ENCODE data around the gene RAI1. TPM values are rescaled to one million over a fixed set of nuclear protein-coding genes. Genes with fewer than 3 reads are reported as not detected.
A peak's percentile ranks its signal among the peaks of the same experiment; 100 is the strongest.

Gene RAI1
- total RNA-seq, 4 donors from 2014 or later = 12.8 to 51.2 (median 47.6) TPM

DNA sequence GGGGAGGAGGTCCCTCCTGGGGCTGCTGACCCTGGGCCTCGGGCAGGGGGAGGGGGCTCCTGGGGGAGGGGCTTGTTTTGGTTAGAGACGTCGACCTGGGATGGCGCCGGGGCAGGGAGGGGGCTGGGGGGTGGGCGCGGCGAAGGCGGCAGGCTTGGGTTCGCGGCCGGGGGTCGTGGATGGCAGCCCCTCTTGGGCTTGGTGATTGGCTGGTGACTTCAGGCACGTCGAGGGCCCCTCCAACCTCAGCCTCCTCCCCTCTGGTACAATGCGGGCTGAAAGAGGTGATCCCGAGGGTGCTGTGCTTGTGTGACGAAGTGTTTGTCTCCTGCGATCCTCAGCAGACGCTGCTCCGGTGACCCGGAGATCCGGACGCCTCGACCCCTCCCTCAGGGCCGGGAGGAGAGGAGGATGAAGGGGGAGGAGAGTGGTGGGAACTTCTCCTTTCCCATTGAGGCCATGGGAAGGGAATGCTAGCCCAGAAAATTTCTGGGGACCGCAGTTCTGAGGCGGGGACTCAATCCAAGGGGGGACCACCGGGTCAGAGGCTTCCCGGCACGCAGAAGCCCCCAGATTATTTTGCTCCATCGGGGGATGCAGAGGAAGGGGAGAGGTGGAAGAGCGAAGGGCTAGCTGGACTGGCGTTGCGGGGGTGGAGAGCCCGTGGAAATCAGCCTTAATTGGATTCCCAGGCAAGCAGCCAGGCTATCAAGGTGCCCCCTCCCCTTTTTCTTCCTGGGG lies 43.9 kb downstream of the RAI1 start:
- Histone ChIP-seq H3K4me1 (peaks cover 0 to 44% (median 18%) of the 10 kb centered on the region in 4 donors), H3K36me3 (no peaks in the 10 kb centered on the region), H3K4me3 (peak overlapping the region; percentile 27 to 55 (median 52)), H3K9me3 (no peaks in the 10 kb centered on the region), H3K27ac (peak overlapping the region in 2 of 4 donors; percentile 30 to 38), H3K27me3 (no peaks in the 10 kb centered on the region)
- no peak for TF ChIP-seq POLR2A (IDR thresholded peaks at IDR 0.05)
- TF ChIP-seq, protein P1, sequence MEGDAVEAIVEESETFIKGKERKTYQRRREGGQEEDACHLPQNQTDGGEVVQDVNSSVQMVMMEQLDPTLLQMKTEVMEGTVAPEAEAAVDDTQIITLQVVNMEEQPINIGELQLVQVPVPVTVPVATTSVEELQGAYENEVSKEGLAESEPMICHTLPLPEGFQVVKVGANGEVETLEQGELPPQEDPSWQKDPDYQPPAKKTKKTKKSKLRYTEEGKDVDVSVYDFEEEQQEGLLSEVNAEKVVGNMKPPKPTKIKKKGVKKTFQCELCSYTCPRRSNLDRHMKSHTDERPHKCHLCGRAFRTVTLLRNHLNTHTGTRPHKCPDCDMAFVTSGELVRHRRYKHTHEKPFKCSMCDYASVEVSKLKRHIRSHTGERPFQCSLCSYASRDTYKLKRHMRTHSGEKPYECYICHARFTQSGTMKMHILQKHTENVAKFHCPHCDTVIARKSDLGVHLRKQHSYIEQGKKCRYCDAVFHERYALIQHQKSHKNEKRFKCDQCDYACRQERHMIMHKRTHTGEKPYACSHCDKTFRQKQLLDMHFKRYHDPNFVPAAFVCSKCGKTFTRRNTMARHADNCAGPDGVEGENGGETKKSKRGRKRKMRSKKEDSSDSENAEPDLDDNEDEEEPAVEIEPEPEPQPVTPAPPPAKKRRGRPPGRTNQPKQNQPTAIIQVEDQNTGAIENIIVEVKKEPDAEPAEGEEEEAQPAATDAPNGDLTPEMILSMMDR (IDR thresholded peaks at IDR 0.05) = no peak
- no peak for DNase-seq

DNA sequence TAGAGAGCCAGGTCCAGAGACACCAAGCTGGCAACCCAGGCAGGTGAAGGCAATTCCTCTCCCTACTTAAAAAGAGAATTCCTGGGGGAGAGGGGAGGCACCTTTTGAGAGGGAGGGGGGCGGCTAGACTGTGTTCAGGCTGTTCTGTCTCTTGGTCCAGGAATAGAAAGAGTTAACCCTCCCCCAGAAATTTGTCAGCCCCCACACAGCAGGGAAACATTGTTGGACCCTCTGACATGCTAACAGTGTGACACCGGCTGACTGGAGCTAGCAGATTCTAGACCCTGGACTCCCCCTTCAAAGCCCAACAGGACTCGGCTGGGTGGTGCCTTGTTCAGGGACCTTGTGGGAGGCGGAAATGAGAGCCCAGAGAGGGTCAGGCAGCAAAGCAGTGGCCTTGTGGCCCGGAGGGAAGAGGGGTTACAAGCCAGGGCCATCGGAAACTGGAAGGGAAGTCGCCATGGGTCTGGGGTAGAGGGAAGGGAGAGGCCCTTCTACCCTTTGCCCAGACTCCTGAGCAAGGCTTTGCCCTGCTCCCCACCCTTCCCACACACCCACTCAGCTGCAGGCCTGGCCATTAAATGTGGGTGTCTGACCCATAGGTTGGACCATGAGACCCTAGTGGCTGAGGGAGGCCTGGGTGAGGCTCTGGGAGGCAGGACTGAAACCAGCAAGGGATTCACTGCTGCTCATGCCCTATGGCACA lies 44.6 kb downstream of the RAI1 start:
- Histone ChIP-seq H3K27me3 (no peaks in the 10 kb centered on the region), H3K9me3 (no peaks in the 10 kb centered on the region), H3K27ac (peak overlapping the region in 1 of 4 donors; percentile 30), H3K4me3 (no peak overlapping the region), H3K4me1 (peaks cover 0 to 44% (median 18%) of the 10 kb centered on the region in 4 donors), H3K36me3 (no peaks in the 10 kb centered on the region)
- no peak for DNase-seq
- TF ChIP-seq POLR2A (IDR thresholded peaks at IDR 0.05) = no peak
- TF ChIP-seq, protein P1 (IDR thresholded peaks at IDR 0.05) = no peak

DNA sequence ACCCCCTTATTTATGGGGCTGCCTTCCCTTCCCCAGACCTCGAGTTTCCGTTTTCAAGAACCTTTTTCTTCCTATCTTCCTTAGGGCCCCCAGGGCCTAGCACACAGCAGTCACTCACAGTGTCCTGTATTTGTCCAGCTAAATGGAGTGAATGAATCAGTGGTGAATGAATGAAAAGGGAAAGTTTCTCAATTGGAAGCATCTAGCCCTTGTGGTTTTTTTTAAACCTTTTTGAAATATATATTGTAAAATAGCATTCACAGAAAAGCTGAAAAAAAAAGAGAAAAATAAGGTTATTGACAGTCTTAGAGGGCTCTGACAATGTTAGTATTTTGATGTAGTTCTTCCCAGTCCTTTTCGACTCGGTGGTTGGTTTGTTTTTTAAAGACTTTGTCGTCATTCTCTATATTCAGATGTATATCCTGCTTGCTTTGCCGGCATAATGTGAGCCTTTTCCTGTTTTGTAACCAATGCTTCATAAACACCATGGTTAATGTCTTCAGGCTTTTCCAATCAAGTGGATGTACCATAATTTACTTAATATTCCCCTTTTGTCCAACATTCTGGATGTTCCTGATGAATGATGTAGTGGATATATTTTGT lies 45.3 kb downstream of the RAI1 start:
- no peak overlapping the region for H3K4me3 ChIP-seq
- H3K36me3 ChIP-seq = no peaks in the 10 kb centered on the region
- H3K27ac ChIP-seq = no peak overlapping the region
- no peak for DNase-seq
- H3K9me3 ChIP-seq = no peaks in the 10 kb centered on the region
- TF ChIP-seq, protein P1 (IDR thresholded peaks at IDR 0.05) = no peak
- no peak for TF ChIP-seq POLR2A (IDR thresholded peaks at IDR 0.05)
- no peaks in the 10 kb centered on the region for H3K27me3 ChIP-seq
- H3K4me1 ChIP-seq = peaks cover 0 to 44% (median 18%) of the 10 kb centered on the region in 4 donors

DNA sequence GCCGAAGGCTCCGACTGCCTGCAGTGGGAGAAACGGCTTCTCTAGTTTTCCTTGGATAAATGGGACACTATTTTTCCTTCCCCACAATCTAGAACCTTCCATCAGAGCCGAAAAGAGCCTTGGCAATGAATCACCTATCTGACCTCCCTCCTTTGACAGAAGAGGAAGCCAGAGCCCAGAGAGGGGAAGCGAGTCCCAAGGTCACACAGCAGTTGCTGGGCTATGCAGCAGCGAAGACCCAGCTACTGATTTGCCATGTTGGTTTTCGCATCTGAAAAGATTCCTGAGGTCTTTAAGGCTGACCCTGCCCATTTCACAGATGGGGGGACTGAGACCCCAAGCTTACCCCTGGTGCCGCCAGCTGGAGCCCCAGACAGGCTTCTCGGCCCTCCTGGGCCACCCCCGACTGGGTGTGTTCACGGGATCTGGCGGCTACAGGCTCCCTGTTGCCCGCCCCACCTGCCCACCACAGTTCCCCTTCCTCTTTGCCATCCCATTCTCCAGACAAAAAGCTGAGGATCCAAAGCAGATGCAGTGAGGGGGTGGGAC lies 45.9 kb downstream of the RAI1 start:
- no peak overlapping the region for H3K27ac ChIP-seq
- no peak for DNase-seq
- no peaks in the 10 kb centered on the region for H3K9me3 ChIP-seq
- TF ChIP-seq, protein P1 (IDR thresholded peaks at IDR 0.05) = no peak
- no peak for TF ChIP-seq POLR2A (IDR thresholded peaks at IDR 0.05)
- H3K27me3 ChIP-seq = no peaks in the 10 kb centered on the region
- peaks cover 0 to 42% (median 17%) of the 10 kb centered on the region in 4 donors for H3K4me1 ChIP-seq
- no peaks in the 10 kb centered on the region for H3K36me3 ChIP-seq
- no peak overlapping the region for H3K4me3 ChIP-seq

DNA sequence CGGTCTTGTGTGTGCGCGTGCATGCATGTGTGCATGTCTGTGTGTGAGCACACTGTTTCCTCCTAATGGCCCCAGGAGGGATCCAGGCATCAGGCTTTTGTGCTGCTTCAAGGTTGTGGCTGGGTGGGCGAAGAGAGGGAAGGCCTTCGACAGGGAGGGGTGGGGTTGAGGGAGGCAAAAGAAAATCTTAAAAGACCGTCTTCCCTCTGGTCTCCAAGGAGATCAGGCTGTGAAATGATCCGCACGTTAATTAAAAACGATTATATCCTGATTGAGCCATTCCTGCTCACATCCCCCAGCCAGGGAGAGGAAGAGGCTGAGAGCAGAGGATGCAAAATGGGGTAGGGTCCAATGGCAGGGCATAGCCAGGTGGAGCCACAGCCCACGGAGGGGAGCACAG lies 46.9 kb downstream of the RAI1 start:
- no peak for DNase-seq
- Histone ChIP-seq H3K36me3 (peaks cover 0 to 3% (median 0%) of the 10 kb centered on the region in 3 donors), H3K27me3 (no peaks in the 10 kb centered on the region), H3K4me1 (peaks cover 0 to 32% (median 9%) of the 10 kb centered on the region in 4 donors), H3K4me3 (no peak overlapping the region), H3K9me3 (no peaks in the 10 kb centered on the region), H3K27ac (no peak overlapping the region)
- no peak for TF ChIP-seq POLR2A (IDR thresholded peaks at IDR 0.05)
- TF ChIP-seq, protein P1 (IDR thresholded peaks at IDR 0.05) = no peak
